Upper lobe of right lung (tissue), 1 donor: ENCODE results near the gene GPR137. TPM values are rescaled to one million over a fixed set of nuclear protein-coding genes. Genes with fewer than 3 reads are reported as not detected.
"Not testable (repeated sequence)": the region's sequence is repeated elsewhere in the genome, so short reads cannot be mapped to it uniquely, and the experiment has no call there.

ENCODE experiments used
- ATAC-seq: fragments of 200-7000 bp; cut with Tn5 transposase; one replicate; pipeline ENCODE4 v1.9.1; 2020; ENCODE audit warnings: mild to moderate bottlenecking, moderate library complexity
- DNase-seq: peaks from one replicate; pipeline ENCODE4 v3.0.0-alpha.2; 2020
- H3K27ac ChIP-seq: fragments of 200-600 bp; one replicate; pipeline ENCODE4 v1.8.0; 2022
- H3K27me3 ChIP-seq: fragments of 200-600 bp; one replicate; pipeline ENCODE4 v1.8.0; 2022; ENCODE audit warnings: mild to moderate bottlenecking
- H3K36me3 ChIP-seq: fragments of 200-600 bp; one replicate; pipeline ENCODE4 v1.8.0; 2022
- H3K4me1 ChIP-seq: fragments of 200-600 bp; one replicate; pipeline ENCODE4 v1.8.0; 2022
- H3K4me3 ChIP-seq: fragments of 200-600 bp; one replicate; pipeline ENCODE4 v1.8.0; 2022; ENCODE audit warnings: mild to moderate bottlenecking
- H3K9me3 ChIP-seq: fragments of 200-600 bp; one replicate; pipeline ENCODE4 v1.8.0; 2022
- CTCF ChIP-seq: fragments of 200-600 bp; IDR thresholded peaks from one replicate; pipeline ENCODE4 v1.8.0; 2022; ENCODE audit warnings: antibody characterized with exemption
- intact Hi-C: fragments of 100-400 bp; cut with DNase I; formaldehyde crosslinking; loops from one replicate; pipeline ENCODE4 v1.11.0; 2022
- total RNA-seq: library from RNA; stranded (reverse); fragmentation: NEBNext Ultra II Directional; extraction: Animal tissue kit (Norgen Biotek cat#: 25700); gene quantifications from one replicate; pipeline ENCODE4 v1.2.1, GENCODE V29; 2021
- donor health status: DM: no; HTN: yes; CAD: no; lungs with severe emphysema.

The GPR137 gene
- total RNA-seq, 1 donor from 2014 or later = 38.6 TPM

GRCh38 chr11:64244966-64245365 lies 40.7 kb upstream of the GPR137 start:
- Histone ChIP-seq H3K27me3 (no peaks in the 10 kb centered on the region), H3K4me1 (peaks cover 27% of the 10 kb centered on the region), H3K36me3 (peaks cover 13% of the 10 kb centered on the region), H3K9me3 (no peaks in the 10 kb centered on the region), H3K4me3 (peak overlapping the region; percentile 73), H3K27ac (peak overlapping the region; percentile 66)
- intact Hi-C loops = no loop called here
- TF ChIP-seq CTCF = no peak
- DNase-seq = no peak
- no peak for ATAC-seq

- no peaks in the 10 kb centered on the region for H3K27me3 ChIP-seq
- intact Hi-C loops = no loop called here
- TF ChIP-seq CTCF = no peak
- ATAC-seq = no peak
- peaks cover 23% of the 10 kb centered on the region for H3K4me1 ChIP-seq
- DNase-seq = no peak
- peak overlapping the region; percentile 73 for H3K4me3 ChIP-seq
- H3K36me3 ChIP-seq = peaks cover 13% of the 10 kb centered on the region
- H3K9me3 ChIP-seq = no peaks in the 10 kb centered on the region
- peak overlapping the region; percentile 66 for H3K27ac ChIP-seq
Measured at GRCh38 chr11:64245401-64245796, 40.2 kb upstream of the GPR137 start.

- Histone ChIP-seq H3K27ac (peak overlapping the region; percentile 66), H3K9me3 (no peaks in the 10 kb centered on the region), H3K4me1 (peaks cover 28% of the 10 kb centered on the region), H3K27me3 (no peaks in the 10 kb centered on the region), H3K36me3 (peaks cover 13% of the 10 kb centered on the region), H3K4me3 (peak overlapping the region; percentile 73)
- ATAC-seq (no peak), DNase-seq (peak; percentile 85)
- intact Hi-C loops = no loop called here
- no peak for TF ChIP-seq CTCF
Measured at GRCh38 chr11:64245797-64246620, 39.6 kb upstream of the GPR137 start.

GRCh38 chr11:64246621-64246870 lies 39.1 kb upstream of the GPR137 start:
- Histone ChIP-seq H3K36me3 (peaks cover 13% of the 10 kb centered on the region), H3K4me3 (peak overlapping the region; percentile 80), H3K4me1 (peaks cover 29% of the 10 kb centered on the region)
- H3K27ac ChIP-seq, DNase-seq, H3K9me3 ChIP-seq, intact Hi-C loops, H3K27me3 ChIP-seq: not testable (repeated sequence)
- peak; percentile 0 for ATAC-seq

GRCh38 chr11:64246871-64247728 lies 38.5 kb upstream of the GPR137 start, which contains the start of gene PPP1R14B:
TSS of gene PPP1R14B (minus strand) at chr11:64246943. CDS start at chr11:64246673, 270 bp downstream.
- H3K4me3 ChIP-seq = peak within 1 kb of the TSS; percentile 80
- H3K36me3 ChIP-seq = peaks cover 13% of the 10 kb centered on the region
- ATAC-seq = peak; percentile 81
- H3K27ac ChIP-seq = peak within 1 kb of the TSS; percentile 66
- H3K27me3 ChIP-seq = no peaks in the 10 kb centered on the region
- no peak for TF ChIP-seq CTCF
- intact Hi-C loops = no loop called here
- peak; percentile 94 for DNase-seq
- H3K9me3 ChIP-seq = no peaks in the 10 kb centered on the region
- peaks cover 28% of the 10 kb centered on the region for H3K4me1 ChIP-seq
